Measurements from ENCODE around the gene AFTPH.
A peak's percentile ranks its signal among the peaks of the same experiment; 100 is the strongest.

Gene AFTPH

DNA sequence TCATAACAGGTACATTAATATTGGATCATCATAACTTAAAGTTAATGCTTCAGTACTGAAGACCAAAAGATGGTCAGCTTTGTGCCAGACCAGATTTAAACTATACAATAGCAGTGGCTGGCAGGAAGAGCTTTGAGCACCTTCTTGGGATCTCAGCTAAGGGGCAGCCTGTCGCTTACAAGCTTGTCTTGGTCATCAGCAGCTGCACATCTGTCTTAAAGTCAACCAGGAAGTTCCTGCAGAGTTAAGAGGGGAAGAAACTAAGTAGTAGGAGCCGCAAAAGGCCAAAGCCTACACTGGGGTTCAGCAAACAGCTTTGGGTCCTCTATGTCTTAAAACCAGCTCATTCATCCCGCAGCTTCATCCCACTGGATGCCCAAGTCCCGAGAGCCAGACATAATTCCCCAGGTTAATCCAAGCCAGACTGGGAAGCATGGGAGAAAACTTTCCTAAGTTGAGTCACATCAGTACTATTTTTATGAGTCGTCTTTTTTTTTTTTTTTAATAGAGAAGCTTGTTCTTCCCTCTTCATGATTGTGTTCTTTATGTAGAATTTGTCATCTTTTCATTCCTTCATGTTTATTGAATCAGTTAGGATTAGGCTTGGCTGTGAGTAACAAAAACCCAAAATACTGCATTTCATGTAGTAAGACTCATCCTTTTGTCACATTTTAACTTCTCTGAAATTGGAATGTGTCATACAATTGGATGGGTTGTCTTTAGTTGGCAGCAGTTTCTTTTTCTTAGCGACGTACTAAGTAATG, 70.3 kb downstream of the AFTPH start:
- TF ChIP-seq CTCF (IDR thresholded peaks at IDR 0.05; ENCODE audit: insufficient read depth, low read depth, low read length, missing control alignments): no peak
- peak; percentile 81 for DNase-seq (ENCODE audit: low read depth)
- H3K4me3 ChIP-seq (ENCODE audit: low read length): no peak overlapping the region

DNA sequence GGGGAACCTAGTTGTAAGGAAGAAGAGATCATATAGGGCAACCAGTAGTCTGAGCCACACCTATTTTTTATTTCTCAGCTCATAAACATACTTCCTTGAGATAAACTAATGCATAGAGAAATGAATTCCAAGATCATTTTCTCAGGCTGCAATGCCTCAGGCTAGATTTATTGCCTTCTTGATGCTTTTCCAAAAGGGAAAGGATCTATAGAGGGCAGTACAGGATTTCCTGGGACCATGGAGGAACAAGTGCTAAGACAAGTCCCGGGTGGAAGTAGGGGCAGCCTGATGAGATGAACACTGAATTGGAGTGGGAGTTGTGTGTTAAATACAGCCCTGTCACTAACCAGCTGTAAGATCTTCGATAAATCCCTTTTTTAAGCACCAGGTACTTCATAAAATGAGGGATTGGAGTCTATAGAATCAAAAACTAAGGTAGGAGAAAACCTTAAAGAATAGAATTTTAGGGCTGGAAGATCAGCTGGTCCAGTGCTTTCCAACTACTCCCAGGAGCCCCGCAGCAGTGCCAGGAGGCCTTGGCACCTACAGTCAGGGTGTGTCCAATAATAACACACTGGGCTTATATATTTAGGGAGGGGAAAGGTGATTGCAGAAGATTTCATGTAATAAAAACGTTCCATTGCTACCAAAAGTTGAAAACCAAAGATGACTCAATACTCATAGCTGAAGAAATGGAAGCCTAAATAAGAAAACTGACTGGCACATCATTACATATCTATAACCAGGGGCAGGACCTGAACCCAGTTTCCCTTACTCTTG, 71.5 kb downstream of the AFTPH start:
- peak; percentile 37 for TF ChIP-seq CTCF (IDR thresholded peaks at IDR 0.05; ENCODE audit: insufficient read depth, low read depth, low read length, missing control alignments)
- peak; percentile 40 for DNase-seq (ENCODE audit: low read depth)
- H3K4me3 ChIP-seq (ENCODE audit: low read length): no peak overlapping the region

GRCh38 chr2:64598226-64598625, 74.1 kb downstream of the AFTPH start:
- no peak overlapping the region for H3K4me3 ChIP-seq (ENCODE audit: low read length)
- no peak for TF ChIP-seq CTCF (IDR thresholded peaks at IDR 0.05; ENCODE audit: insufficient read depth, low read depth, low read length, missing control alignments)
- DNase-seq (ENCODE audit: low read depth): no peak

- H3K4me3 ChIP-seq (ENCODE audit: low read length): no peak overlapping the region
- no peak for TF ChIP-seq CTCF (IDR thresholded peaks at IDR 0.05; ENCODE audit: insufficient read depth, low read depth, low read length, missing control alignments)
- no peak for DNase-seq (ENCODE audit: low read depth)
These were observed 75.3 kb downstream of the AFTPH start for GRCh38 chr2:64599469-64599868.

DNA sequence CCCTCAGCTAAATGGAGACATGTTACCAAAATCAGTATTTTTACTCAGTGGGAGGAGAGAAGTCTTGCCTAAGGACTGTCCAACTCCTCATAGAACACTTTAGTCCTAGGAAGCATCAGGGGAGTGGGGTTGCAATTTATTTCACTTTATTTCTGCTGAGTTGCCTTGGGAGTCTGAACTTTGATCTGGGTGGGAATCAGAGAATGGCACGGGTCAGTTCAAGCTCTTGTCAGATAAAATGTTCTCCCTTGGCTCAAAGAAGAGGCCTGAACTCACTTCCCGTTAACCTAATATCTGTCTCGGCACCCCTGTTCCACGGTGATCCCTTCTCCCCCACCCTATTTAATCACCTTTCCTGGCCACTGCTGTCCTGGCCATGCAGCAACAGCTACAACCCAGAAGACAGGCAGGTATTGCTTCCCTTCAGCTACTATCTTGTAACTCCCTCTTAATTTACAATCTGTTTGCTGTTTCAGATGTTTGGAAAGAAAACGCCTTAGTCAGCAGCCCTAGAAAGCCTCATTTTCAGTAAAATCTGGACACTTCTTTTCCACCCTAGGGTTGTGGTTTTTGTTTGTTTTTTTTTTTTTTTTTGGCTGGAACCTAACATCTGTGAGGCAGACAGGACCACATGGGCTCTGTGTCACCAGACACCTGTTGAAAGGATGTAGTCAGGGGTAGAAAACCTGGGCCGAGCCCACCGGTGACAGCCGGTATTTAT, 77.1 kb downstream of the AFTPH start:
- no peak overlapping the region for H3K4me3 ChIP-seq (ENCODE audit: low read length)
- TF ChIP-seq CTCF (IDR thresholded peaks at IDR 0.05; ENCODE audit: insufficient read depth, low read depth, low read length, missing control alignments): no peak
- DNase-seq (ENCODE audit: low read depth): no peak

GRCh38 chr2:64601785-64602391, 77.8 kb downstream of the AFTPH start:
- H3K4me3 ChIP-seq (ENCODE audit: low read length): no peak overlapping the region
- no peak for DNase-seq (ENCODE audit: low read depth)
- TF ChIP-seq CTCF (IDR thresholded peaks at IDR 0.05; ENCODE audit: insufficient read depth, low read depth, low read length, missing control alignments): no peak
